Mesenchymal stem cell (in vitro differentiated cells and primary cell): ENCODE data around the gene RASGRF2.
A peak's percentile ranks its signal among the peaks of the same experiment; 100 is the strongest.

Experiments used
- DNase-seq: peaks from one replicate; pipeline ENCODE4 v3.0.0-alpha.2; 2013
- H2AFZ ChIP-seq: one replicate; pipeline ENCODE4 v1.6.1; 2013; ENCODE audit warnings: low read depth, mild to moderate bottlenecking, control low read depth, inconsistent platforms, low read length, moderate library complexity
- H2AK5ac ChIP-seq: 2 replicates; pipeline ENCODE4 v1.6.1; 2013; ENCODE audit warnings: low read length, moderate library complexity, mild to moderate bottlenecking, inconsistent platforms; ENCODE audit not compliant: severe bottlenecking
- H2BK120ac ChIP-seq: one replicate; pipeline ENCODE4 v1.6.1; 2013; ENCODE audit warnings: low read depth, mild to moderate bottlenecking, inconsistent platforms, low read length, moderate library complexity
- H2BK12ac ChIP-seq, 2 experiments: one replicate each; pipeline ENCODE4 v1.6.1; 2013; ENCODE audit warnings: inconsistent platforms in 2 of 2, low read length in 2 of 2, mild to moderate bottlenecking in 2 of 2, moderate library complexity in 2 of 2, control low read depth in 1 of 2
- H2BK15ac ChIP-seq: one replicate; pipeline ENCODE4 v1.6.1; 2013; ENCODE audit warnings: mild to moderate bottlenecking, low read depth, inconsistent platforms; ENCODE audit not compliant: poor library complexity, severe bottlenecking
- H2BK5ac ChIP-seq: 2 replicates; pipeline ENCODE4 v1.6.1; 2013; ENCODE audit warnings: low read depth, mild to moderate bottlenecking, low read length, control low read depth, inconsistent platforms; ENCODE audit not compliant: poor library complexity, severe bottlenecking
- H3K14ac ChIP-seq, 2 experiments: one replicate each; pipeline ENCODE4 v1.6.1; 2013; ENCODE audit warnings: inconsistent platforms in 2 of 2, low read length in 2 of 2, control low read depth in 1 of 2, mild to moderate bottlenecking in 1 of 2, moderate library complexity in 1 of 2
- H3K18ac ChIP-seq, 2 experiments: one replicate each; pipeline ENCODE4 v1.6.1; 2013; ENCODE audit warnings: inconsistent platforms in 2 of 2, low read length in 2 of 2, control low read depth in 1 of 2, low read depth in 1 of 2, mild to moderate bottlenecking in 1 of 2
- H3K23ac ChIP-seq, 2 experiments: one replicate each; pipeline ENCODE4 v1.6.1; 2013; ENCODE audit warnings: inconsistent platforms in 2 of 2, low read length in 2 of 2, mild to moderate bottlenecking in 2 of 2, moderate library complexity in 2 of 2, control low read depth in 1 of 2
- H3K27ac ChIP-seq: 2 replicates; pipeline ENCODE4 v1.5.1; 2013; ENCODE audit warnings: mild to moderate bottlenecking, moderate library complexity, low read length, control low read depth, inconsistent platforms; ENCODE audit not compliant: poor library complexity, severe bottlenecking
- H3K27me3 ChIP-seq, 2 experiments: 2 replicates each; pipeline versions ENCODE4 v1.6.1 to v1.7.0; 2013; ENCODE audit warnings: low read length in 2 of 2, mild to moderate bottlenecking in 2 of 2, moderate library complexity in 2 of 2, control low read depth in 1 of 2, inconsistent platforms in 1 of 2; ENCODE audit not compliant: control insufficient read depth in 1 of 2, insufficient read depth in 1 of 2
- H3K36me3 ChIP-seq, 2 experiments: 2 replicates each; pipeline versions ENCODE4 v1.6.1 to v1.7.0; 2013; ENCODE audit warnings: low read length in 2 of 2, control low read depth in 1 of 2, inconsistent platforms in 1 of 2, low read depth in 1 of 2, mild to moderate bottlenecking in 1 of 2; ENCODE audit not compliant: insufficient read depth in 2 of 2, control insufficient read depth in 1 of 2
- H3K4ac ChIP-seq, 2 experiments: one replicate each; pipeline ENCODE4 v1.6.1; 2013; ENCODE audit warnings: inconsistent platforms in 2 of 2, low read length in 2 of 2, mild to moderate bottlenecking in 2 of 2, moderate library complexity in 2 of 2, control low read depth in 1 of 2, low read depth in 1 of 2
- H3K4me1 ChIP-seq: 2 replicates; pipeline ENCODE4 v1.6.1; 2013; ENCODE audit warnings: low read depth, low read length, control low read depth; ENCODE audit not compliant: control insufficient read depth, insufficient read depth
- H3K4me2 ChIP-seq: 2 replicates; pipeline ENCODE4 v1.6.1; 2013; ENCODE audit warnings: low read length, mild to moderate bottlenecking, inconsistent platforms; ENCODE audit not compliant: poor library complexity, severe bottlenecking
- H3K4me3 ChIP-seq, 2 experiments: 2 replicates each; pipeline versions ENCODE4 v1.5.1 to v1.7.0; 2013; ENCODE audit warnings: low read length in 2 of 2, mild to moderate bottlenecking in 2 of 2, control low read depth in 1 of 2, low read depth in 1 of 2; ENCODE audit not compliant: insufficient read depth in 1 of 2
- H3K79me1 ChIP-seq: replicated peaks from 2 replicates; pipeline ENCODE4 v1.6.1; 2013; ENCODE audit warnings: mild to moderate bottlenecking, control low read depth, low read length, inconsistent platforms; ENCODE audit not compliant: poor library complexity, severe bottlenecking
- H3K9ac ChIP-seq: 2 replicates; pipeline ENCODE4 v1.7.0; 2013; ENCODE audit warnings: mild to moderate bottlenecking, low read length, moderate library complexity
- H3K9me3 ChIP-seq: 2 replicates; pipeline ENCODE4 v1.7.0; 2013; ENCODE audit warnings: mild to moderate bottlenecking, low read length; ENCODE audit not compliant: control insufficient read depth
- H4K8ac ChIP-seq: one replicate; pipeline ENCODE4 v1.6.1; 2013; ENCODE audit warnings: inconsistent platforms, mild to moderate bottlenecking, low read length, moderate library complexity
- H4K91ac ChIP-seq: one replicate; pipeline ENCODE4 v1.6.1; 2013; ENCODE audit warnings: mild to moderate bottlenecking, low read length, inconsistent platforms
- WGBS: methylation state at CpG from one replicate; pipeline ENCODE4 v1.1.7; 2013; ENCODE audit warnings: mixed read lengths; 5-methylcytosine and 5-hydroxymethylcytosine counted together

RASGRF2 gene

DNA sequence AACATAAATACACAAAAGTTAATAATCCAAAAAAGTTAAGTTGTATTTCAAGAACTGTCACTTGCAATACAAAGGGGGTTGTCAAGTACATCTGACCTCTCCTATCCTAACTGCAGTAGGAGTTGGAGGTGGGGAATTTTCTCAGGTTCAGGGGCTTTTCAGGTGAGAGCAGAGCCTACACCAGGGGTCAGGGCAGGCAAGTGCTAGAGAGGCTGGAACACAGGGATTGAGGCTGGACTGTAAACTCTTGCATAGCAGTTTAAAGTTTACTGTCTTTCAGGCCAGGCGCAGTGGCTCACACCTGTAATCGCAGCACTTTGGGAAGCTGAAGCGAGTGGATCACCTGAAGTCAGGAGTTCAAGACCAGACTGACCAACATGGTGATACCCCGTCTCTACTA, 25.4 kb upstream of the RASGRF2 start:
- H3K4me2 ChIP-seq = no peak overlapping the region
- no peak overlapping the region for H4K8ac ChIP-seq
- H2BK15ac ChIP-seq = no peak overlapping the region
- no peak overlapping the region for H3K23ac ChIP-seq
- H2BK12ac ChIP-seq = no peak overlapping the region
- H3K14ac ChIP-seq = no peak overlapping the region
- no peak overlapping the region for H2BK120ac ChIP-seq
- 83% methylated on average over 4 of the region's 4 CpGs for WGBS
- H4K91ac ChIP-seq = no peak overlapping the region
- no peak overlapping the region for H3K27ac ChIP-seq
- H3K9me3 ChIP-seq = no peaks in the 10 kb centered on the region
- H3K9ac ChIP-seq = no peak overlapping the region
- no peak overlapping the region for H2AFZ ChIP-seq
- no peak overlapping the region for H2AK5ac ChIP-seq
- DNase-seq = no peak
- H3K4me3 ChIP-seq = no peak overlapping the region
- H3K4ac ChIP-seq = no peak overlapping the region
- no peak overlapping the region for H3K18ac ChIP-seq
- H3K79me1 ChIP-seq = no peaks in the 10 kb centered on the region
- no peaks in the 10 kb centered on the region for H3K27me3 ChIP-seq
- no peak overlapping the region for H2BK5ac ChIP-seq
- no peaks in the 10 kb centered on the region for H3K36me3 ChIP-seq
- H3K4me1 ChIP-seq = peaks cover 2% of the 10 kb centered on the region

- Histone ChIP-seq H2AFZ (no peak overlapping the region), H3K4me3 (no peak overlapping the region), H3K4ac (no peak overlapping the region), H3K27me3 (no peaks in the 10 kb centered on the region), H3K23ac (no peak overlapping the region), H3K9ac (no peak overlapping the region), H3K27ac (no peak overlapping the region), H2BK120ac (no peak overlapping the region), H4K8ac (no peak overlapping the region), H3K36me3 (no peaks in the 10 kb centered on the region), H2BK15ac (no peak overlapping the region), H3K9me3 (no peaks in the 10 kb centered on the region), H3K4me2 (no peak overlapping the region), H2AK5ac (no peak overlapping the region), H3K14ac (no peak overlapping the region), H3K18ac (no peak overlapping the region), H2BK12ac (no peak overlapping the region), H4K91ac (no peak overlapping the region), H3K79me1 (no peaks in the 10 kb centered on the region), H2BK5ac (no peak overlapping the region), H3K4me1 (peaks cover 2% of the 10 kb centered on the region)
- DNase-seq = no peak
- WGBS = 75% methylated on average over 3 of the region's 3 CpGs
Observed at GRCh38 chr5:80935811-80936385, 24.3 kb upstream of the RASGRF2 start.

- no peak overlapping the region for H2BK120ac ChIP-seq
- DNase-seq = no peak
- H3K18ac ChIP-seq = no peak overlapping the region
- H3K79me1 ChIP-seq = no peaks in the 10 kb centered on the region
- H4K8ac ChIP-seq = no peak overlapping the region
- no peak overlapping the region for H4K91ac ChIP-seq
- H3K14ac ChIP-seq = no peak overlapping the region
- H3K4me3 ChIP-seq = no peak overlapping the region
- 89% methylated on average over 3 of the region's 3 CpGs for WGBS
- H3K36me3 ChIP-seq = no peaks in the 10 kb centered on the region
- no peaks in the 10 kb centered on the region for H3K9me3 ChIP-seq
- H3K4ac ChIP-seq = no peak overlapping the region
- H3K27ac ChIP-seq = no peak overlapping the region
- H2BK5ac ChIP-seq = no peak overlapping the region
- no peak overlapping the region for H2AK5ac ChIP-seq
- H3K4me2 ChIP-seq = no peak overlapping the region
- H3K27me3 ChIP-seq = no peaks in the 10 kb centered on the region
- no peak overlapping the region for H3K23ac ChIP-seq
- peaks cover 2% of the 10 kb centered on the region for H3K4me1 ChIP-seq
- no peak overlapping the region for H3K9ac ChIP-seq
- H2BK15ac ChIP-seq = no peak overlapping the region
- H2AFZ ChIP-seq = no peak overlapping the region
- H2BK12ac ChIP-seq = no peak overlapping the region
Observed at GRCh38 chr5:80936881-80937280, 23.3 kb upstream of the RASGRF2 start.

DNA sequence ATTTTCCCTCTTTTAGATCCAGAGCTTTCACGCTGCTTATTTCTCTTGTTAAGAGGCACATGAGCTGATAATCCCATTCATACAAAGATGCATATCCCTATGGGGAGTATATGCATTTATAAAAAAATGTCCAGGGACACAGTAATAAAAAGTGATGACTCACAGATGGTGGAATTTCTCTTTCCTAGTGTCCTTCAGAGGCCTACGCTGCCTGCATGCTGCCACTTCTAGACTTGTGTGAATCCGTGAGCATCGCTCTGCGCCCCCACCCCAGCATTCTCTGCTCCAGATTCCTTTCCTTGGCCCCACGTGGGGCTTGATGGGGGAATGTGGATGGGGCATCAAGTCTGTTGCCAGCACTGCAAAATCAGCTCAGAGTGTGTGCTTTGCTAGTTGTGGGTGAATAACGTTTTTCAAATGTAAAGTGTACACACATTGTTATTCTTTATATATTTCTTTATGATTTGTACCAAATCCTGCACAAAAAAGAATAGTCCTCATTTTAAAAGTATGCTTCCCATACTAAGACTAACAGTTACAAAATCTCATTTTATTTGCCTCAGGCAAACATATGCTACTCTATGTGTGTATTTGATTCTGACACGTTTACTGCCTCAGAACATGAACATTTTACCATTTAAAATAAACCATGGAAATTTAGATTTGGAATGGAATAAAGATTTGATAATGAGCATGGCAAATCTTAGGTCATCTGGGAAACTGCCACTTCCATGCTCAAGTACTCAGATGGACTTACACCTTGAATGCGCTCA, 22.4 kb upstream of the RASGRF2 start:
- Histone ChIP-seq H3K9me3 (no peaks in the 10 kb centered on the region), H2AFZ (no peak overlapping the region), H3K18ac (no peak overlapping the region), H3K4me3 (no peak overlapping the region), H2BK120ac (no peak overlapping the region), H3K4me1 (peaks cover 2% of the 10 kb centered on the region), H2BK12ac (no peak overlapping the region), H2BK5ac (no peak overlapping the region), H4K8ac (no peak overlapping the region), H2AK5ac (no peak overlapping the region), H3K4me2 (no peak overlapping the region), H2BK15ac (no peak overlapping the region), H3K27me3 (no peaks in the 10 kb centered on the region), H3K27ac (no peak overlapping the region), H3K9ac (no peak overlapping the region), H3K36me3 (no peaks in the 10 kb centered on the region), H3K14ac (no peak overlapping the region), H3K79me1 (no peaks in the 10 kb centered on the region), H3K23ac (no peak overlapping the region), H3K4ac (no peak overlapping the region), H4K91ac (no peak overlapping the region)
- WGBS = 49% methylated on average over 7 of the region's 9 CpGs
- DNase-seq = peak; percentile 62
